SH-SY5Y (cell line): ENCODE data around the gene SEMA3C.

Experiments used
- GATA2 ChIP-seq: IDR thresholded peaks from 2 replicates; pipeline ENCODE4 v1.6.1; 2011; ENCODE audit warnings: mild to moderate bottlenecking, low read depth, low read length
- GATA3 ChIP-seq: IDR thresholded peaks from 2 replicates; pipeline ENCODE4 v1.6.1; 2011; ENCODE audit warnings: low read depth, mild to moderate bottlenecking, low read length, moderate library complexity

DNA sequence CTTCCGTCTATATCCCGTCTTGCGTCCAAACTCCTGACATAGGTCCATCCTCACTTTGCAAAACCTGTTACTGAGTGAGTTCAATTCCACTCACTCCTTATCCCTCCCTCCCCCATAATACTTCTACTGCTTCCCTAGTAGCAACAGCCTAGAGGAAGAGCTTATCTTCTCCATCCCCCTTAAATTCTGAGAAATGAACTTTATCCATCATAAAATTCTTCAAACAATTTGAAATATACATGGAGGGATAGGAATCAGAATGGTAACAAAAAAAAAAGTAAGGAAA lies 27.6 kb downstream of the SEMA3C start:
- no peak for TF ChIP-seq GATA2
- TF ChIP-seq GATA3, result no peak
